Neuronal stem cell (in vitro differentiated cells): ENCODE data around the gene GCNT2. TPM values are rescaled to one million over a fixed set of nuclear protein-coding genes. Genes with fewer than 3 reads are reported as not detected.

Experiments used
- small RNA-seq: library from polyadenylated mRNA; stranded (forward); fragments of <200 nt; extraction: miRNeasy Mini kit (QIAGEN cat#:217004); gene quantifications from one replicate; pipeline ENCODE3, GENCODE V24; 2013; ENCODE audit not compliant: insufficient read depth

GCNT2 gene

Small RNAs within 50 kb of the gene (small RNA-seq; reads per million reads assigned to genes)
- gene RF00019: not detected
